Measurements from ENCODE around the gene GRB2.

Gene GRB2

GRCh38 chr17:75412455-75413317, 7.2 kb upstream of the GRB2 start:
- peak; percentile 79 for DNase-seq

- no peak for DNase-seq
Measured at GRCh38 chr17:75411328-75412067, 6.0 kb upstream of the GRB2 start.

- no peak for DNase-seq
Measured at GRCh38 chr17:75410141-75410540, 4.7 kb upstream of the GRB2 start.

GRCh38 chr17:75407655-75408352, 2.3 kb upstream of the GRB2 start:
- DNase-seq, result no peak

- DNase-seq, result peak; percentile 18
Measured at GRCh38 chr17:75406222-75406615, 741 bp upstream of the GRB2 start.

GRCh38 chr17:75404731-75405364, 630 bp downstream of the GRB2 start:
- peak; percentile 71 for DNase-seq

GRCh38 chr17:75404223-75404730, 1.2 kb downstream of the GRB2 start:
- peak; percentile 62 for DNase-seq

GRCh38 chr17:75403131-75403530, 2.3 kb downstream of the GRB2 start:
- no peak for DNase-seq

- DNase-seq, result no peak
Measured at GRCh38 chr17:75402026-75402425, 3.5 kb downstream of the GRB2 start.

- DNase-seq, result no peak
Measured at GRCh38 chr17:75400326-75400939, 5.0 kb downstream of the GRB2 start.

GRCh38 chr17:75398279-75398678, 7.2 kb downstream of the GRB2 start:
- DNase-seq, result no peak

- no peak for DNase-seq
Measured at GRCh38 chr17:75397217-75397616, 8.3 kb downstream of the GRB2 start.

GRCh38 chr17:75396796-75397195, 8.7 kb downstream of the GRB2 start:
- DNase-seq, result no peak

GRCh38 chr17:75396025-75396424, 9.5 kb downstream of the GRB2 start:
- DNase-seq, result no peak

- no peak for DNase-seq
Measured at GRCh38 chr17:75394332-75394918, 11.1 kb downstream of the GRB2 start.

- peak; percentile 91 for DNase-seq
Measured at GRCh38 chr17:75393523-75394331, 11.8 kb downstream of the GRB2 start.

GRCh38 chr17:75392559-75392958, 12.9 kb downstream of the GRB2 start:
- no peak for DNase-seq

GRCh38 chr17:75390982-75391381, 14.5 kb downstream of the GRB2 start:
- no peak for DNase-seq

- DNase-seq, result no peak
Measured at GRCh38 chr17:75388476-75389030, 16.9 kb downstream of the GRB2 start.

- DNase-seq, result no peak
Measured at GRCh38 chr17:75387771-75388170, 17.7 kb downstream of the GRB2 start.

GRCh38 chr17:75386430-75386829, 19.0 kb downstream of the GRB2 start:
- no peak for DNase-seq

Data from stimulated activated CD4-positive, alpha-beta T cell treated with anti-CD3 and anti-CD28 coated beads, Interleukin-15, amount 100 ng/mL, for 24 hours (primary cell).